Measurements from ENCODE around the gene S100A8.

The S100A8 gene

DNA sequence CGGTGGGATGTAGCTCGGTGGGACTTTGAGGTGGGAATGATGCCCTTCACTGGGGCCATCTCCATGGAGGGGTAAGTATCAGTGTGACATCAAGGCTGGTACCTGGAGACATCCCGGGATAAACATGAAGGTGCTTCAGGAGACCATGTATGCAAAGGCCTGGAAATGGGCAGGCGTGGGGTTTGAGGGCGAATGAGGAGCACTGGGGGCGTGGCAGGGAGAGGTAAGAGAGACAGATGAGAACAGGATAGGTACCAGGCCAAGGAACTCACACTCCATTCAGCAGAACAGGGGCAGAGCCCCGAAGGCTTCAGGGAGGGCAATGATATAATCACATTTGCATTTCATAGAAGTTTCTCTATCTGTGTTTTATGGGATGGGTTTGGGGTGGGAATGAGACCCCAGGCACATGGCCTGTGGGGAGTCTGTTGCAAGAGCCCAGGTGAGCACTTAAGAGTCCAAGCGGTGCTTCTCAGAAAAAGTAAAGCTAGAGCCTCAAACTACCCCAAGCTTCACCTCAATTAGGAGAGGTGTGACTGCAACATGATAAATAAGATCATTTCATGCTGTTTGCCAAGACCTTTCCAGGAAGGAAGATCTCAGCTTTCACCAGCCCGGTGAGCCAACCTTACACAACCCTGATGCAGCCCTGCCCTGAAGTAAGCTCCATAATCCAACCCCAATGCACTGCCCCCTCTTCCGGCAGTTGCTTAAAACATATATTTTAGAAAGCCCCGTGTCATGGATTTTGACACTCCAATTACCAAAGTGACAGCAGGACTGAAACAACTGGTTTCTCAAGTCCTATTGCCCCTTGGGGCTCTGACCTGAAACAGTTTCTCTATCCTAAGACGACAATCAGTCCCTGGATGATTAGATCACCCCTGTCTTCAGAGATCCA is 25.9 kb downstream of the S100A8 start:
- in situ Hi-C loops (cut with HindIII; ENCODE audit: low sequenced_read_pairs) = loop anchor here (25.0 kb wide), 1 partner anchor 397 kb away; no protein-coding TSS in a partner anchor

DNA sequence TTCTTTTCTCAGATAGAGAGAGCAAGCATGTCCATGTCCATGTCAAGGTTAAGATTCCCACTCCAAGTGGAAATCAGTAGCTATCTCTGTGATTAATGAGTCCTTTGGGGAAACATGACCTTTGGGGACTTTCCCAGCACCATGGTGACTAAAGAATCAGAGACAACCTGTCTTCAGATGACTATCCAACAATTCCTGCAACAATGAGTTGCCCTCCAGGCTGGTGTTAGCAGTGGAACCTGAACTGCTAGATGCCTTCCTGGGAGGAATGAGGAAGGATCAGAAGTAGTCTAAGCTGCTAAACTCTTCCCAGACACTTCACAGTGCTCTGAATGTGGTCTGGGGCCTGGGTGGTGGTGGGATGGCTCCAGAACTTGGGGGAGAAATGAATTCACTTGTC is 26.7 kb downstream of the S100A8 start:
- in situ Hi-C loops (cut with HindIII; ENCODE audit: low sequenced_read_pairs) = loop anchor here (25.0 kb wide), 1 partner anchor 398 kb away; no protein-coding TSS in a partner anchor

DNA sequence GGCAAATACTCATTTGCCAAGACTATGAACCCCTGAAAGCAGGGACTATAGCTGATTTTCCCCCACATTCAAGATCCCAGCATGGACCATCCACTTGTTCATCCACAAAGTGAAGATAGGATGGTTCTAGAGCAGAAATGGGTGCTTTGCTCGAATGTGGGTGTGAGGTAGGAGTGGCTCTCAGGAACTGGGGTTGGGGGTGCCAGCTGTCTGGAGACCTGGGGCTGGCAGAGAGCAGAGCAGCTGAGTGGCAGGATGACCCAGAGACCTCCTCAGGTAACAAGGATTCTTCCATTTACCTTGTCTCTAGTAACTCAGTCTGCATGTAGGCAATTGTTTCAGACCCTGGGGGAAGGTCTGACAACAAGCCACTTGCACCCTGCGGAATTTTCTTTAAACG is 27.2 kb downstream of the S100A8 start:
- in situ Hi-C loops (cut with HindIII; ENCODE audit: low sequenced_read_pairs) = loop anchor here (25.0 kb wide), 1 partner anchor 399 kb away; no protein-coding TSS in a partner anchor

DNA sequence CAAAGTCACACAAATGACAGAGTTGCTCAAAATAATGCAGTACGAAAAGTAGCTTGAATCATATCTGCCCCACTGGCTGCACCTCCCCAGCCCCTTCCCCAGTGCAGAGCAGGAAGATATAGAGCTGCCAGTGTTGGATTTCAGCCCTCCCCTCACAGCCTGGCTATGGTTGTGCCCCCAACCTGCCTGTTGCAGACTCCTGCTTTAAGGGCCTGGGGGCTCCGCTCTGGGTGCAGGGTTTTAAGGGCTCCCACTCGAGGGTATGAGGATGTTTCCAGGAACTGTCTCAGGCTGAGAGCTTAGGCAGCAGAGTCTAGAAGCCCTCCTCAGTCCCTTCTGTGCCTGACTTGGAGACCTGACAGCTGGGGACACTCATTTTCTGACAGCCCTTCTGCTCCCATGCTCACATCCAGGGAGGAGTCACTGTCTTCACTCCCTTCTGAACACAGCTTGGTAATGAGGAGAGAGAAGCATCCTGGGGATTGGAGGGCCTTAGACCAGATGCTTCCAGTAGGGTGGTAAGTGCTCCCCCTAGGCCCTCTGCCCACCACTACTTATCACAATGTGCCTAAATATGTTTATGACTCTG is 28.6 kb downstream of the S100A8 start:
- in situ Hi-C loops (cut with HindIII; ENCODE audit: low sequenced_read_pairs) = loop anchor here (25.0 kb wide), 1 partner anchor 400 kb away; no protein-coding TSS in a partner anchor

DNA sequence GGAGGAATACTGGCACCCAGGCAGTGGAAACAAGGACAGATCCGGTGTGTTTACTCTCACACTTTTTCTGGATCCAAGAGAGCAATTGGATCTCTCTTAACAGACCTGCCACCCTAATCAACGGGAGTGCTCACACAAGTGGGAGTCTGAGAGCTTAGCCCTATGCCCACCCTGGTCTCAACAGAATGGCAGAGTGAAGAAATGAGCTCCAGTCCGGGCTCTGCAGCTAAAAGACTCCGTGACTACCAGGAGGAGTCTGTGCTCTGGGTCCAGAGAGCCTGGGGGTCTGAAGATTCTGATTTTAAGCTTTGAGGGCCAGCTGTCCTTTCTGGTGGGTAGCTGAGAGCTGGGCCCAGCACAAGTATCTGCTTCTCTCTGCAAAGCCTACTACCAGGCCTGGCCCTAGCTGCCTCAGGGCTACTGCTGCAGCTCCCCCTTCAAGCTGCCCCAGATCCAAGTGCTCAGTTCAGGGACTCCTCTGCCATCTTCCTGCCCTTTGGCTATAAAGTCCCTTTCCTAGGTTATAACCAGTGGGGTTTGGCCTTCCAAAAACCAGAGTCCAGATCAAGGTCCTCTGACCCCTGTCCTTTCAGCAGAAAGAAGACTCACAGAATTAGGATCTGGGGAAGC is 29.3 kb downstream of the S100A8 start:
- in situ Hi-C loops (cut with HindIII; ENCODE audit: low sequenced_read_pairs) = loop anchor here (25.0 kb wide), 1 partner anchor 401 kb away; no protein-coding TSS in a partner anchor

DNA sequence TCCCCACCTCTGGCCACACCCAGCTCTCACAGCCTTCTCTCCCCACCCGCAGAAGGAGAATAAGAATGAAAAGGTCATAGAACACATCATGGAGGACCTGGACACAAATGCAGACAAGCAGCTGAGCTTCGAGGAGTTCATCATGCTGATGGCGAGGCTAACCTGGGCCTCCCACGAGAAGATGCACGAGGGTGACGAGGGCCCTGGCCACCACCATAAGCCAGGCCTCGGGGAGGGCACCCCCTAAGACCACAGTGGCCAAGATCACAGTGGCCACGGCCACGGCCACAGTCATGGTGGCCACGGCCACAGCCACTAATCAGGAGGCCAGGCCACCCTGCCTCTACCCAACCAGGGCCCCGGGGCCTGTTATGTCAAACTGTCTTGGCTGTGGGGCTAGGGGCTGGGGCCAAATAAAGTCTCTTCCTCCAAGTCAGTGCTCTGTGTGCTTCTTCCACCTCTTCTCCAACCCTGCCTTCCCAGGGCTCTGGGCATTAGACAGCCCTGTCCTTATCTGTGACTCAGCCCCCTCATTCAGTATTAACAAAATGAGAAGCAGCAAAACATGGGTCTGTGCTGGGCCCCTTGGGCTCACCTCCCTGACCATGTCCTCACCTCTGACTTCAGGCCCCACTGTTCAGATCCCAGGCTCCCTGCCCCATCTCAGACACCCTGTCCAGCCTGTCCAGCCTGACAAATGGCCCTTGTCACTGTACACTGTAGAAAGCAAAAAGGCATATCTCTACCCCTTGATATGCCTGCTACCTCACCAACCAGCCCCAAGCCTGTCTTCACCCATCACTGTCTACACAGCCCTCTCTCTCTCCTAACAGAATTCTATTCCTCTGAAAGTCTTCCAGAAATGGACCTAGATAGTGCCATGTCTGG is 30.0 kb downstream of the S100A8 start:
- in situ Hi-C loops (cut with HindIII; ENCODE audit: low sequenced_read_pairs) = loop anchor here (25.0 kb wide), 1 partner anchor 401 kb away; no protein-coding TSS in a partner anchor

DNA sequence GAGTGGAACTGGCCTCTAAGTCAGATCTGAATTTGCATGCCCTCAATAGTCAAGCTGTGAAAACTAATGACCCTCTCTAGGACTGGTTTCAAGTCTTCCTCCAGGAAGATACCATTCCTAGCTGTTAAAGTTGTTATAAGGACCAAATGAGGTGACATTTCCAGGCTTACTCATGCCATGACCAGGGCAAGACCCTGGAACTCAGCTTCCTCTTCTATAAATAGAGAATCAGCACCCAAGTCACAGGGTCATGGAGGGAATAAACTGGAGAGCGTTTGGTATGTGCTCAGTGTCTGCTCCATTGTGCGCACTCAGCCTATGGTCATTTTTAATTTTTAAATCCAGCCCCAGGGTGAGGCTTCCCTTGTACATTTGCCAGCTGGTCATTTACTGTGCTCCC is 30.7 kb downstream of the S100A8 start:
- in situ Hi-C loops (cut with HindIII; ENCODE audit: low sequenced_read_pairs) = loop anchor here (25.0 kb wide), 1 partner anchor 402 kb away; no protein-coding TSS in a partner anchor

DNA sequence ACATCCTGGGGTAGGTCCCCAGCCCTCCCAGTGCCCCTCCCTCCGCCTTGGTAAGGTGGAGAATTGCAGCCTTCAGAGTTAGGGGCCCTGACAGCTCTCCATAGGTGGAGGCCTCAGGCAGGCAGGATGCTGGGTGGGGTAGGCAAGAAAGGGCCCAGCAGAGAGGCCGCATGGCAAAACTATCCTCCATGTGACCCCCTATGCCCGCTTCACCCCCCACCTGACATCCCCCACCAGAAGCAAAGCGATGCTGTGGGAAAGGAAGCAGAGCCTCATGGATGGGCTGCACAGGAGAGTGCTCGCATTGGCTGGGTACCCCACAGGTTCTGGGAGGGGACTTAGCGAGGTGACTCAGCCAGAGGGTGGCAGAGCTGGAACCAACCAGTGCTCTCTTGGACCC is 31.6 kb downstream of the S100A8 start:
- in situ Hi-C loops (cut with HindIII; ENCODE audit: low sequenced_read_pairs) = loop anchor here (5.0 to 25.0 kb wide), 4 partner anchors 46 to 403 kb away; partner anchors contain the start of gene S100A7

DNA sequence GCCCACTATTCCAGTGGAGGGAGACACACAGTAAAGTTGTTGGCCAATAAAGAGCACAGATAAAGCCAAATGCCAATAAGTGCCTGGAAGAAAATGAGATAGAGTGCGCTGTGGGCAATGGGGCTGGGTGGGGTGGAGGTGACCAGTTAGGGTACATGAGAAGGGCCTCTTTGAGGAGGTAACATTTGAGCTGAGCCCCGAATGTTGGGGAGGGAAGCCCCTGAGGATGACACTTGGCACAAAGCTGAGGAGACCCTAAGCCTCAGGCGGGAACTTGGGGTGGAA is 32.2 kb downstream of the S100A8 start:
- in situ Hi-C loops (cut with HindIII; ENCODE audit: low sequenced_read_pairs) = loop anchor here (5.0 to 25.0 kb wide), 4 partner anchors 46 to 404 kb away; partner anchors contain the start of gene S100A7

DNA sequence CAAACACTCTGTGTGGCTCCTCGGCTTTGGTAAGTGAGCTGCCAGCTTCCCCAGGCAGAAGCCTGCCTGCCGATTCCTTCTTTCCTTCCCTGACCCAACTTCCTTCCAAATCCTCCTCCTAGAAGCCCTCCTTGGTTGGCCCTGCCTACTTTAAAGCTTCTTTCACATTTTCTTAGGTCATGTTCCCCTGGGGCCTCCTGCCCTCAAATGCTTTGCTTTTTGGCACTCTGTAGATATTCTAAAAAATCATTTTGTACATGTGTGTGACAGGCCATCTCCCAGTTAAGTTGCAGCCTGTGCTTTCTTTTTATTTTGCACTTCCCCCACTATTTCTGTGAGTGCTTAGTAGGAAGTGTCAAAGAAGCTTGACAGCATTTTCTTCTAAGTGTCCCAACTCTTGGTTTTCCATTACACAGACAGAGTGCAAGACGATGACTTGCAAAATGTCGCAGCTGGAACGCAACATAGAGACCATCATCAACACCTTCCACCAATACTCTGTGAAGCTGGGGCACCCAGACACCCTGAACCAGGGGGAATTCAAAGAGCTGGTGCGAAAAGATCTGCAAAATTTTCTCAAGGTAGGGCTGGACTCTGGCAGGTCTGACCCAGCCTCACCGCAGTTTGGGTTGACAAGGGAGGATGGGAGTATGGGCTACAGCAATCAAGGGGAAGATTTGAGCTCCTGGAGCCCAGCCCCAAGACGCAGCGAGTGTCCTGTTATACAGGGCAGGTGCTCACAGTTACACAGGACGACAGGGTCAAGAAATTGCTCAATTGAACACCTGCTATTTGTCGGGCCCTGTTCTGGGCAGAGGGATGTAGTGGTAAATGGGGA is 32.8 kb downstream of the S100A8 start, which contains the start of gene S100A9:
S100A9 (plus strand) TSS at position 2 of the 838 bp plus-strand sequence; CDS start at position 432, 430 bp downstream.
- in situ Hi-C loops (cut with HindIII; ENCODE audit: low sequenced_read_pairs) = loop anchor here (5.0 to 25.0 kb wide), 4 partner anchors 47 to 404 kb away; partner anchors contain the start of gene S100A7

DNA sequence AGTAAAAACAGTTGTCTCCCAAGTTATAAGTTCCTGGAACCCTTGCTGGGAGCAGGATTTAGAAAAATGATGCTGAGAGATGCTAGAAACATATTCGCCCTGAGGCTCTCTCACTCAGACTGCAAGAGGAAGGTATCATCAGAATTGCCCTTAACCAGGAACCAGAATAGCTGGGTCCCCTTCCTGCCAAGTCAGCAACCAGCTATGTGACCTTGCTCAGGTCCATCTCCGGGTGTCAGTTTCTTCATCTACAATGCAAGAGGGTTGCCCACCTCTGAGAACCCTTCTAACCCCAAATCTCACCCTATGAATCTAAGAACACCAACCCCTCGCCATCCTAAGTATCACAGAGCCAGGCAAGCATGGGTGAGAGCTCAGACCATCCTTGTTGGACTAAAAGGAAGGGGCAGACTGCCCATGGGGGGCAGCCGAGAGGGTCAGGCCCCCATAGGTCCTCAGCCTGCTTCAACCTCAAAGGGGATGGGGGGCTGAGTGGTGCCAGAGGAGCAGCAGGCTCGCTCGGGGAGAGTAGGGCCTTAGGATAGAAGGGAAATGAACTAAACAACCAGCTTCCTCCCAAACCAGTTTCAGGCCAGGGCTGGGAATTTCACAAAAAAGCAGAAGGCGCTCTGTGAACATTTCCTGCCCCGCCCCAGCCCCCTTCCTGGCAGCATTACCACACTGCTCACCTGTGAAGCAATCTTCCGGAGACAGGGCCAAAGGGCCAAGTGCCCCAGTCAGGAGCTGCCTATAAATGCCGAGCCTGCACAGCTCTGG is 33.6 kb downstream of the S100A8 start:
- in situ Hi-C loops (cut with HindIII; ENCODE audit: low sequenced_read_pairs) = loop anchor here (5.0 to 25.0 kb wide), 4 partner anchors 48 to 405 kb away; partner anchors contain the start of gene S100A7

DNA sequence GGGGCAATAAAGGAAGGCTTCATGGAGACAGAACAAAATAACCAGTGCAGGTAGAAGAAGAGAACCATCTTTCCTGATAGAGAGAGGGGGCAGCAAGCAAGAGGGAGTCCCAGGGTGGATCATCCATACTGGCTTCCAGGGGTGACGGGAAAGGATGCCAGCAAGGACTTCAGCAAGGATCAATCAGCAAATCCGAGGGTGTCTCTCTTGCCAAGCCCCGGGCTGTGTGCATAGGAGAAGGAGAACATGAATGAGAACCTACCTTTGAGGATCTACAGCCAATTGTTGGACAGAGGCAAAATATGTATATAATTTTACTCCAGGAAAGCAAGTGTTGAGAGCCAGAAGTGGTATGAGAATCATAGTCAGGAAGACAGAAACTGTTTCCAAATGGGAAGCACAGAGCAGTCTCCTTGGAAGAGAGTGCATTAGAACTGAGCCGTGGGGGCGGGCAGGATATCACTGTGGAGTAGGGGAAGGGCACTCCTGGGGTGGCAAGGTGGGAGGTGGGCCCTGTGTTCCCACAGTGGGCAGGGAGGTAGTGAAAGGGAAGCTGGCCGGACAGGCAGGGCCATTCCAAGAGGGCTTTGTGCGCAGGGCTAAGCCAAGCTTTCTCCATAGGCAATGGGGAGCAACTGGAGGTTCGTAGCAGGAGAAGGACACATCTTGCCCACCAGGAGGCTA is 34.3 kb downstream of the S100A8 start:
- in situ Hi-C loops (cut with HindIII; ENCODE audit: low sequenced_read_pairs) = loop anchor here (5.0 to 25.0 kb wide), 4 partner anchors 48 to 406 kb away; partner anchors contain the start of gene S100A7

DNA sequence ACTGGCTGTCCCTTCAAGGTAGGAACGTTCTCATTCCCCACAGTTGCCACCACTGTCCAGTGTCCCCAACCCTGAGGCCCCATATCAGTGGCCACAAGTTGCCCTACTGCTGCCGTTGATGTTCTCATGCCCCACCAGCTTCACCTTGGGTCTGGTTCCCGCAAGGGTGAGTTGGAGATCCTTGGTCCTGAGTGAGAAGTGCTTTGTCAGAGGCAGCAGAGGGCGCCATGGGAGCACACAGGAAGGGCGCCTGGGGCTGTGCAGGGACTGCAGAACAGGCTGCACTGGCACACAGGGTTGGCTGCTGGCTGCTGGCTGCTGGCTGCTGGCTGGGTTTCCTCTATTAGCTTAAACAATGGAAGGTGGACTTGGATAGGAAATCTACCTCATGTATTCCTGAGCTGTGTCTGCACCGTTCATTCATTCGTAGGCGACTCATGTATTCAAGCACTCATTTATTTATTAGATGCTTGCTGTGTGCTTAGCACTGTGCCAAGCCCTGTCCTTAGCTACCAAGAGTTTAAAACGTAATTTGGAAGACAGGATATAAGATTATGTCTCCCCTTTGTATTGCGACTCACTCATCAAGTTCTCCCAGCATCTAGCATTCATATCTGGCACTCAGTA is 35.3 kb downstream of the S100A8 start:
- in situ Hi-C loops (cut with HindIII; ENCODE audit: low sequenced_read_pairs) = loop anchor here (5.0 to 25.0 kb wide), 4 partner anchors 49 to 407 kb away; partner anchors contain the start of gene S100A7

DNA sequence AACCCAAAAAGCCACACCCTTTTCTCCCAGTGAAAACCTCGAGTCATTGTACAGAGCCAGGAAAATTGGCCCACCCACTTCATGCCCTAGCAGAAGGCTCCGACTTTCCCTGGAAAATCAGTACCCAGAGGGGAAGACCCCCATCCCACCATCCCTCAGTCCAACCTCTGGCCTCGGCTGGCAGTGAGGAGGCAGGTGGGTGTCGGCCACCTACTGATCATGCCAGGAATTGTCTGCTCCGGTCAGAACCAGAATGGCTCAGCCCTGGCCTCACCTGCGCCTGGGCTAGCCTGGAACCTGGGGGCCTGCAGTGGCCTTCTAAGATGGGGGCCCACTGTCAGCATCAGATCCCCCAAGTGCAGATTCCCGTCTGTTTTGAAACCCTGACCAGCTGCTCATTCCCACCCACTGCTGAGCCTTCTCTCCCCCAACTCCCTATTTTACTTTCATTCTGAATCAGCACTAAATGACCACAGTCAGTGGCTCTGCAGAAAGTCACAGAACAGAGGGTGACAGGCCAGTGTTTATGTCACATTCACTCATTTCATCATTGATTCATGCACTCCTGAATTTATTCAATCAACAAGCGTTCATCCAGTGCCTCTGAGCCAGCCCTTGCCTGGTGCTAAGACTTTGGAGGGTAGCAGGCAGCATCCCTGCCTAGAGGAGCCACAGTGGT is 36.2 kb downstream of the S100A8 start:
- in situ Hi-C loops (cut with HindIII; ENCODE audit: low sequenced_read_pairs) = loop anchor here (5.0 to 25.0 kb wide), 5 partner anchors 50 to 408 kb away; partner anchors contain the start of gene S100A7

DNA sequence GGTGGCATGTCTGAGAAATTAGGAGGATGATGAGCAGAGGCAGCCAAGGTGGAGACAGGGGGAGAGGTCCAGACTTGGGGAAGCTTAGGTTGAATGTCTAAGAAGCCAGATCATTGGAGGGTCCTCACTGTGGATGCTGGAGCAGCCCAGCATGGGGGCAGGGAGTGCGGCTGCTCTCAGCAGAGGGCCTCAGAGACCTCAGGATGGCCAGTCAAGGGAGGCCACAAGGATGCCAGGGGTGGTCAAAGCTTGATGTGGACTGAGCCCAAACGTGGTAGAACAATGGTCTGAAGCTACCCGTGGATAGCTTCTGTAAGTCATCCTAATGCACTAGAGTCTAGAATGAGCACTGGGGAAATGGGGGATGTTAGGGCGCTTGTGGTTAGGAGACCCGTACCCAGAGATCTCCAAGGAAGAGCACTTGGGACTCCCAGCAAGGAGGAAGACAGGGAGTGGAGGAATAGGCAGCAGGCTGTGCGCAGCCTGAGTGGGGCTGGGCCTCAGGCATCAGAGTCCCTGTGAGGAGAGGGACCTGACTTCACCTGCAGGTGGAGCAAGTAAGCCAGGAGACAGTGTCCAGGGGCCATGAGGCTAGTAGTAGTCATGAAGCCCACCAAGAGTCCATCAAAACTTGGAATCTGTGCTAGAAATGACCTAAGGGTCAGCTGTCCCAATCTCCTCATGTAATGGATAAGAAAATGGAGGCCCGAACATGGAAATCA is 37.5 kb downstream of the S100A8 start:
- in situ Hi-C loops (cut with HindIII; ENCODE audit: low sequenced_read_pairs) = loop anchor here (5.0 to 25.0 kb wide), 4 partner anchors 51 to 409 kb away; partner anchors contain the start of gene S100A7

DNA sequence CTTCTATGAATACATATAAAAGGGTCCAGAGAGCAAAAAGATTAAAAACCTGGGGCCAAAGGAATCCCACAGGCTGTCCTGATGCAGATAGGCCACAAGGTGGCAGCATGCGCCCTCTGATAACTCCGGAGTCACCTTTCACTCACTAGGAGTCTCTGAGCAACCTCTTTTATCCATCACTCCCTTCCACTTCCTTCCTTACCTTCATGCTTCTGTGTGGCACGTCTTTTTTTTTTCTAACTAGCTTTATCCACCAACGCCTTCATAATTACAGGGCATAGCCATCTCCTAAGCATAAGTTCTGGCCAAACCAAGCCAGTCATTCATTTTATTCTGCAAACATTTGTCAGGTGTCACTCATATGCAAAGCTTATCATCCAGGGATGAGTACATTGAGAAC is 38.4 kb downstream of the S100A8 start:
- in situ Hi-C loops (cut with HindIII; ENCODE audit: low sequenced_read_pairs) = loop anchor here (5.0 to 25.0 kb wide), 4 partner anchors 52 to 410 kb away; partner anchors contain the start of gene S100A7
